ENCODE results near the gene OTUD5. TPM values are rescaled to one million over a fixed set of nuclear protein-coding genes. Genes with fewer than 3 reads are reported as not detected.

Gene OTUD5
- total RNA-seq: 44.7 TPM

GRCh38 chrX:48957477-48957826 is at the start of gene OTUD5:
Gene OTUD5, minus strand, starts transcription at chrX:48957607. Its CDS starts 37 bp downstream, at chrX:48957570.
- TF ChIP-seq POLR2A (IDR thresholded peaks at IDR 0.05): peak in 1 of 2 donors; percentile 15
- TF ChIP-seq POLR2AphosphoS5 (IDR thresholded peaks at IDR 0.05; ENCODE audit: insufficient read depth in 1 of 2, low read depth in 1 of 2): no peak
- no peak for TF ChIP-seq CTCF (IDR thresholded peaks at IDR 0.05)
- DNase-seq (ENCODE audit: extremely low spot score in 2 of 2): no peak
- Histone ChIP-seq H3K27ac (peak within 1 kb of the TSS; percentile 90), H3K4me3 (peak within 1 kb of the TSS; percentile 61 to 64), H3K4me1 (peaks cover 36% of the 10 kb centered on the region), H3K36me3 (no peaks in the 10 kb centered on the region), H3K9me3 (no peaks in the 10 kb centered on the region), H3K27me3 (no peaks in the 10 kb centered on the region)
- intact Hi-C loops (cut with DNase I): loop anchor here (5.0 kb wide), 1 partner anchor 85 kb away; the partner anchor contains the start of gene TFE3

GRCh38 chrX:49003696-49004095 is 46.3 kb upstream of the OTUD5 start:
- TF ChIP-seq POLR2AphosphoS5 (IDR thresholded peaks at IDR 0.05; ENCODE audit: insufficient read depth in 1 of 2, low read depth in 1 of 2) (no peak), CTCF (IDR thresholded peaks at IDR 0.05) (no peak)
- no peaks in the 10 kb centered on the region for H3K27me3 ChIP-seq
- intact Hi-C loops (cut with DNase I): no loop called here
- H3K27ac ChIP-seq: no peak overlapping the region
- H3K4me1 ChIP-seq: peaks cover 11% of the 10 kb centered on the region
- DNase-seq (ENCODE audit: extremely low spot score in 2 of 2): no peak
- H3K4me3 ChIP-seq: no peak overlapping the region
- H3K9me3 ChIP-seq: no peaks in the 10 kb centered on the region
- H3K36me3 ChIP-seq: peaks cover 0 to 4% of the 10 kb centered on the region in 2 donors

- H3K9me3 ChIP-seq: no peaks in the 10 kb centered on the region
- peak within 1 kb of the TSS; percentile 73 for H3K27ac ChIP-seq
- peaks cover 0 to 4% of the 10 kb centered on the region in 2 donors for H3K36me3 ChIP-seq
- no peaks in the 10 kb centered on the region for H3K27me3 ChIP-seq
- TF ChIP-seq CTCF (IDR thresholded peaks at IDR 0.05): no peak
- peak in 1 of 2 donors; percentile 49 for TF ChIP-seq POLR2A (IDR thresholded peaks at IDR 0.05)
- TF ChIP-seq POLR2AphosphoS5 (IDR thresholded peaks at IDR 0.05; ENCODE audit: insufficient read depth in 1 of 2, low read depth in 1 of 2): peak in 1 of 2 donors; percentile 83
- peak within 1 kb of the TSS; percentile 49 to 75 for H3K4me3 ChIP-seq
- intact Hi-C loops (cut with DNase I): no loop called here
- DNase-seq (ENCODE audit: extremely low spot score in 2 of 2): no peak
- H3K4me1 ChIP-seq: peaks cover 19% of the 10 kb centered on the region
These were observed 44.9 kb upstream of the OTUD5 start, which contains the start of gene GRIPAP1 for GRCh38 chrX:49002091-49002935. Gene GRIPAP1, minus strand, starts transcription at chrX:49002264. Its CDS starts 35 bp downstream, at chrX:49002229.

- intact Hi-C loops (cut with DNase I): no loop called here
These were observed 44.2 kb upstream of the OTUD5 start for GRCh38 chrX:49001521-49002090.

More at GRCh38 chrX:49001521-49002090, 44.2 kb upstream of the OTUD5 start:
- Histone ChIP-seq H3K27ac (peak overlapping the region; percentile 73), H3K9me3 (no peaks in the 10 kb centered on the region), H3K36me3 (peaks cover 0 to 4% of the 10 kb centered on the region in 2 donors), H3K27me3 (no peaks in the 10 kb centered on the region), H3K4me3 (peak overlapping the region; percentile 49 to 75), H3K4me1 (peaks cover 19% of the 10 kb centered on the region)
- DNase-seq (ENCODE audit: extremely low spot score in 2 of 2): no peak
- TF ChIP-seq POLR2A (IDR thresholded peaks at IDR 0.05) (no peak), CTCF (IDR thresholded peaks at IDR 0.05) (no peak), POLR2AphosphoS5 (IDR thresholded peaks at IDR 0.05; ENCODE audit: insufficient read depth in 1 of 2, low read depth in 1 of 2) (no peak)
